Lower leg skin (tissue), 4 donors: ENCODE results near the gene SLC2A8. TPM values are rescaled to one million over a fixed set of nuclear protein-coding genes. Genes with fewer than 3 reads are reported as not detected.

Source experiments
- DNase-seq, 2 donors: peaks; one replicate each; pipeline ENCODE4 v3.0.0-alpha.2; 2019; ENCODE audit warnings: low spot score in 2 of 2
- H3K4me3 ChIP-seq: fragments of 200-600 bp; sonication (generic); 2 replicates; pipeline ENCODE4 v1.5.1; 2017; ENCODE audit warnings: mild to moderate bottlenecking, low read depth; ENCODE audit not compliant: poor library complexity, severe bottlenecking
- CTCF ChIP-seq, 3 donors: fragments of 450-650 bp; IDR thresholded peaks; one replicate each; pipeline ENCODE4 v1.5.1; 2016; ENCODE audit warnings: antibody characterized with exemption in 3 of 3, mild to moderate bottlenecking in 3 of 3, moderate library complexity in 2 of 3
- POLR2A ChIP-seq, 2 donors: fragments of 450-650 bp; IDR thresholded peaks; one replicate each; pipeline ENCODE4 v1.6.1; 2016 to 2017; ENCODE audit warnings: antibody characterized with exemption in 2 of 2, mild to moderate bottlenecking in 1 of 2, moderate library complexity in 1 of 2
- WGBS, 2 donors: methylation state at CpG; one replicate each; pipeline ENCODE4 v1.1.5; 2018; 5-methylcytosine and 5-hydroxymethylcytosine counted together
- intact Hi-C: fragments of 100-400 bp; cut with DNase I; formaldehyde crosslinking; loops from one replicate; pipeline ENCODE4 v1.15.0; 2023; ENCODE audit warnings: low total_unique reads
- total RNA-seq, 4 donors: library from RNA; depleted of rRNA; stranded (reverse); fragments of >200 nt; gene quantifications; one replicate each; pipeline ENCODE4 v1.1.0, GENCODE V29; 2016

Gene SLC2A8
- total RNA-seq, 4 donors from 2014 or later = 17.6 to 28.7 (median 23.6) TPM

GRCh38 chr9:127396253-127396807 is 639 bp upstream of the SLC2A8 start:
- 6 to 14% methylated on average over 18 to 25 of the region's 27 CpGs for WGBS, 2 donors
- intact Hi-C loops = no loop called here
- H3K4me3 ChIP-seq = no peak overlapping the region
- peak in 1 of 2 donors; percentile 24 for DNase-seq
- TF ChIP-seq CTCF (IDR thresholded peaks at IDR 0.05) (no peak), POLR2A (IDR thresholded peaks at IDR 0.05) (no peak)

- WGBS, 2 donors = 0% methylated on average over 2 to 11 of the region's 55 CpGs
- H3K4me3 ChIP-seq = peak overlapping the region; percentile 76
- TF ChIP-seq POLR2A (IDR thresholded peaks at IDR 0.05) (no peak), CTCF (IDR thresholded peaks at IDR 0.05) (no peak)
- DNase-seq = peak in 1 of 2 donors; percentile 88
- intact Hi-C loops = no loop called here
Observed at GRCh38 chr9:127397646-127398274, 791 bp downstream of the SLC2A8 start.

GRCh38 chr9:127398275-127398647 is 1.3 kb downstream of the SLC2A8 start:
- no peak for TF ChIP-seq POLR2A (IDR thresholded peaks at IDR 0.05)
- TF ChIP-seq CTCF (IDR thresholded peaks at IDR 0.05) = no peak
- no peak overlapping the region for H3K4me3 ChIP-seq
- DNase-seq = no peak
- 50 to 59% methylated on average over 4 to 5 of the region's 5 CpGs for WGBS, 2 donors
- intact Hi-C loops = no loop called here

GRCh38 chr9:127398715-127399400 is 1.9 kb downstream of the SLC2A8 start:
- no peak for DNase-seq
- intact Hi-C loops = no loop called here
- TF ChIP-seq POLR2A (IDR thresholded peaks at IDR 0.05) (no peak), CTCF (IDR thresholded peaks at IDR 0.05) (no peak)
- 83 to 90% methylated on average over 13 of the region's 13 CpGs for WGBS, 2 donors
- H3K4me3 ChIP-seq = no peak overlapping the region

GRCh38 chr9:127399736-127400269 is 2.8 kb downstream of the SLC2A8 start:
- no peak overlapping the region for H3K4me3 ChIP-seq
- WGBS, 2 donors = 90 to 97% methylated on average over 14 of the region's 14 CpGs
- no peak for TF ChIP-seq CTCF (IDR thresholded peaks at IDR 0.05)
- no peak for TF ChIP-seq POLR2A (IDR thresholded peaks at IDR 0.05)
- no peak for DNase-seq
- intact Hi-C loops = no loop called here
